Endodermal cell (in vitro differentiated cells): ENCODE measurements around the gene CTSD. TPM values are rescaled to one million over a fixed set of nuclear protein-coding genes. Genes with fewer than 3 reads are reported as not detected.

ENCODE experiments used
- DNase-seq: peaks from one replicate; pipeline ENCODE4 v3.0.0-alpha.2; 2017
- H3K27ac ChIP-seq: 2 replicates; pipeline ENCODE4 v1.5.1; 2013; ENCODE audit warnings: mild to moderate bottlenecking, low read depth, low read length, moderate library complexity
- H3K27me3 ChIP-seq: 2 replicates; pipeline ENCODE4 v1.6.1; 2013; ENCODE audit warnings: mild to moderate bottlenecking, low read length, moderate library complexity; ENCODE audit not compliant: insufficient read depth, control insufficient read depth, poor library complexity, severe bottlenecking
- H3K36me3 ChIP-seq: 2 replicates; pipeline ENCODE4 v1.7.0; 2013; ENCODE audit warnings: mild to moderate bottlenecking, low read length, moderate library complexity; ENCODE audit not compliant: control insufficient read depth, insufficient read depth
- H3K4me1 ChIP-seq: one replicate; pipeline ENCODE4 v1.7.0; 2013; ENCODE audit warnings: low read length; ENCODE audit not compliant: control insufficient read depth, insufficient read depth
- H3K4me3 ChIP-seq: 2 replicates; pipeline ENCODE4 v1.5.1; 2013; ENCODE audit warnings: mild to moderate bottlenecking, low read length, moderate library complexity
- H3K9ac ChIP-seq: 2 replicates; pipeline ENCODE4 v1.6.1; 2013; ENCODE audit warnings: mild to moderate bottlenecking, low read length, moderate library complexity; ENCODE audit not compliant: poor library complexity, severe bottlenecking; ENCODE audit errors: extremely low read depth
- H3K9me3 ChIP-seq: 2 replicates; pipeline ENCODE4 v1.6.1; 2013; ENCODE audit warnings: mild to moderate bottlenecking, low read length, moderate library complexity; ENCODE audit not compliant: control insufficient read depth
- H3K27ac Mint-ChIP-seq: 2 replicates; pipeline ENCODE4 v1.8.0; 2020; ENCODE audit warnings: mixed read lengths
- H3K27me3 Mint-ChIP-seq: 2 replicates; pipeline ENCODE4 v1.8.0; 2021; ENCODE audit warnings: mild to moderate bottlenecking, mixed read lengths; ENCODE audit not compliant: insufficient read depth
- H3K36me3 Mint-ChIP-seq: 2 replicates; pipeline ENCODE4 v1.8.0; 2020; ENCODE audit warnings: low read depth, mixed read lengths
- H3K4me1 Mint-ChIP-seq: 2 replicates; pipeline ENCODE4 v1.8.0; 2020; ENCODE audit warnings: mixed read lengths
- H3K4me3 Mint-ChIP-seq: 2 replicates; pipeline ENCODE4 v1.8.0; 2020; ENCODE audit warnings: mild to moderate bottlenecking, moderate library complexity, mixed read lengths
- H3K9me3 Mint-ChIP-seq: 2 replicates; pipeline ENCODE4 v1.8.0; 2020; ENCODE audit warnings: mild to moderate bottlenecking, mixed read lengths
- CTCF ChIP-seq: fragments of 200-600 bp; sonication (generic); conservative IDR thresholded peaks from 2 replicates; pipeline ENCODE4 v1.5.0; 2021; ENCODE audit warnings: antibody characterized with exemption, mild to moderate bottlenecking
- WGBS, 2 experiments: methylation state at CpG; one replicate each; pipeline versions ENCODE4 v1.1.5 to v1.1.7; 2013; ENCODE audit warnings: missing lambda C conversion rate in 2 of 2, mixed read lengths in 1 of 2; ENCODE audit not compliant: insufficient coverage in 1 of 2, insufficient read length in 1 of 2; 5-methylcytosine and 5-hydroxymethylcytosine counted together
- total RNA-seq, 2 donors: library from RNA; stranded (reverse); fragmentation: NEBNext Ultra II Directional in 1 of 2; extraction: Animal tissue kit (Norgen Biotek cat#: 25700) in 1 of 2; gene quantifications; 2 replicates in 1 of 2; 3 replicates in 1 of 2; pipeline ENCODE4 v1.2.1, GENCODE V29; 2021

The CTSD gene
- total RNA-seq, 2 donors from 2014 or later = 185 to 208 TPM

DNA sequence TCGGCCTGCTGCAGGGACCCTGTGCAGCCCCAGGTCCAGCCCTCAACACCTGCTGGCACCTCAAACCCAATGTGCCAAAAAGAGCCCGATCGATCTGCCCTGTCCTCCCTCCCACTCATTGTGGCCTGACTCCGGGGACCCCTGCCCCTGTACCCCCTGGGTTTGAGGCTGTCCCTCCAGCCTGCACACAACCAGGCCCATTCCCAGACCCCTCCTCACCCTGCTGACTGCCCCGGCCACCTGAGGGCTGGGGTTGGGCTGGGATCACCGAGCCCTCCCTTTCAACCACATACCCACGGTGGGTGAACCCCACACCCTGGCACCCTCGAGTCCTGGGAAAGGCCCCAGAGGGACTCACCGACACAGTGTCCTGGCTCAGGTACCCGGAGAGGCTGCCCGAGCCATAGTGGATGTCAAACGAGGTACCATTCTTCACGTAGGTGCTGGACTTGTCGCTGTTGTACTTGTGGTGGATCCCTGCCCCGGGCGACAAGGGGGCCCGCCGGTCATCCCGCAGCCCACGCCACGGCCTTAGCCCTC is 5.0 kb downstream of the CTSD start:
- Histone ChIP-seq H3K36me3 (peaks cover 3% of the 10 kb centered on the region), H3K9me3 (no peaks in the 10 kb centered on the region), H3K9ac (no peak overlapping the region), H3K4me3 (no peak overlapping the region), H3K27ac (no peak overlapping the region), H3K4me1 (peaks cover 6% of the 10 kb centered on the region), H3K27me3 (no peaks in the 10 kb centered on the region)
- H3K36me3 Mint-ChIP-seq = peaks cover 9% of the 10 kb centered on the region
- H3K27ac Mint-ChIP-seq = no peak overlapping the region
- no peak for TF ChIP-seq CTCF
- H3K27me3 Mint-ChIP-seq = no peaks in the 10 kb centered on the region
- no peaks in the 10 kb centered on the region for H3K9me3 Mint-ChIP-seq
- no peak for DNase-seq
- no peaks in the 10 kb centered on the region for H3K4me1 Mint-ChIP-seq
- no peak overlapping the region for H3K4me3 Mint-ChIP-seq
- WGBS, 2 experiments = 92 to 93% methylated on average over 10 to 20 of the region's 21 CpGs

GRCh38 chr11:1757861-1758610 is 5.7 kb downstream of the CTSD start:
- DNase-seq = no peak
- WGBS, 2 experiments = 90 to 91% methylated on average over 10 to 17 of the region's 17 CpGs
- peaks cover 11% of the 10 kb centered on the region for H3K36me3 Mint-ChIP-seq
- Histone ChIP-seq H3K27ac (no peak overlapping the region), H3K4me1 (peaks cover 6% of the 10 kb centered on the region), H3K36me3 (peaks cover 3% of the 10 kb centered on the region), H3K4me3 (no peak overlapping the region), H3K9me3 (no peaks in the 10 kb centered on the region), H3K27me3 (no peaks in the 10 kb centered on the region), H3K9ac (no peak overlapping the region)
- no peak for TF ChIP-seq CTCF
- no peaks in the 10 kb centered on the region for H3K4me1 Mint-ChIP-seq
- no peak overlapping the region for H3K27ac Mint-ChIP-seq
- no peaks in the 10 kb centered on the region for H3K27me3 Mint-ChIP-seq
- no peaks in the 10 kb centered on the region for H3K9me3 Mint-ChIP-seq
- H3K4me3 Mint-ChIP-seq = no peak overlapping the region

- no peaks in the 10 kb centered on the region for H3K4me1 ChIP-seq
Observed at GRCh38 chr11:1756791-1757771, 6.6 kb downstream of the CTSD start.

More at GRCh38 chr11:1756791-1757771, 6.6 kb downstream of the CTSD start:
- peaks cover 3% of the 10 kb centered on the region for H3K36me3 ChIP-seq
- no peak for DNase-seq
- H3K27ac ChIP-seq = no peak overlapping the region
- Mint-ChIP-seq H3K4me3 (no peak overlapping the region), H3K9me3 (no peaks in the 10 kb centered on the region), H3K27ac (no peak overlapping the region), H3K36me3 (peaks cover 11% of the 10 kb centered on the region), H3K27me3 (no peaks in the 10 kb centered on the region), H3K4me1 (no peaks in the 10 kb centered on the region)
- WGBS, 2 experiments = 93 to 94% methylated on average over 22 to 41 of the region's 41 CpGs
- H3K9ac ChIP-seq = no peak overlapping the region
- H3K4me3 ChIP-seq = no peak overlapping the region
- no peaks in the 10 kb centered on the region for H3K9me3 ChIP-seq
- no peaks in the 10 kb centered on the region for H3K27me3 ChIP-seq
- no peak for TF ChIP-seq CTCF
